Endothelial cell of umbilical vein (primary cell): ENCODE results near the gene ATP5PD. TPM values are rescaled to one million over a fixed set of nuclear protein-coding genes. Genes with fewer than 3 reads are reported as not detected.
A peak's percentile ranks its signal among the peaks of the same experiment; 100 is the strongest.

Experiments used
- BruUV-seq: library from RNA; stranded (reverse); fragments of 400-500 nt; replicated peaks from 2 replicates; lab custom pipeline; 2021; lab: Mats Ljungman, UMichigan
- CTCF ChIA-PET: fragments of 300-600, 350-600 bp; sonication (Branson Sonifier 250); formaldehyde crosslinking; loops from one replicate; lab custom pipeline; 2021; ENCODE audit warnings: antibody characterized with exemption, inconsistent platforms; lab: Charles Lee
- POLR2A ChIA-PET: fragments of 300-600, 350-600 bp; sonication (Branson Sonifier 250); formaldehyde crosslinking; loops from one replicate; lab custom pipeline; 2021; ENCODE audit warnings: antibody characterized with exemption, inconsistent platforms; lab: Charles Lee
- DNase-seq: peaks from one replicate; pipeline ENCODE4 v3.0.0-alpha.2; 2011; ENCODE audit warnings: low read depth, low spot score
- FAIRE-seq: peaks from 2 replicates; lab custom pipeline; 2011; peaks lifted over from hg19 to GRCh38; lab: Jason Lieb, UNC
- H2AFZ ChIP-seq: 2 replicates; pipeline ENCODE4 v1.6.0; 2012; ENCODE audit warnings: low read depth, low read length, control low read depth, inconsistent platforms
- H3K27ac ChIP-seq: 2 replicates; pipeline ENCODE4 v1.5.1; 2011; ENCODE audit warnings: low read depth, mild to moderate bottlenecking, control low read depth, low read length, moderate library complexity; ENCODE audit not compliant: insufficient read depth
- H3K27me3 ChIP-seq, 2 experiments: 2 replicates each; pipeline versions ENCODE4 v1.6.0 to v1.6.1; 2011; ENCODE audit warnings: low read length in 2 of 2, mixed read lengths in 1 of 2; ENCODE audit not compliant: control insufficient read depth in 2 of 2, insufficient read depth in 2 of 2
- H3K36me3 ChIP-seq, 2 experiments: 2 replicates in 1 of 2; 3 replicates in 1 of 2; pipeline ENCODE4 v1.5.1; 2011; ENCODE audit warnings: low read length in 2 of 2, mild to moderate bottlenecking in 1 of 2, moderate library complexity in 1 of 2; ENCODE audit not compliant: control insufficient read depth in 2 of 2, insufficient read depth in 2 of 2; ENCODE audit errors: extremely low read depth in 1 of 2
- H3K4me1 ChIP-seq: 3 replicates; pipeline ENCODE4 v1.5.1; 2011; ENCODE audit warnings: mild to moderate bottlenecking, low read length; ENCODE audit not compliant: control insufficient read depth, insufficient read depth; ENCODE audit errors: extremely low read depth
- H3K4me2 ChIP-seq: 2 replicates; pipeline ENCODE4 v1.6.1; 2011; ENCODE audit warnings: low read length, control low read depth, mixed read lengths; ENCODE audit not compliant: insufficient read depth
- H3K4me3 ChIP-seq, 3 experiments: fragments of 200-600 bp in 1 of 3; sonication (generic), shearing (Covaris generic) in 1 of 3; replicated peaks in 1 of 3; 2 replicates each; pipeline ENCODE4 v1.5.1; 2011 to 2016; ENCODE audit warnings: control low read depth in 3 of 3, low read length in 3 of 3, mild to moderate bottlenecking in 2 of 3, inconsistent platforms in 1 of 3, low read depth in 1 of 3, moderate library complexity in 1 of 3; ENCODE audit not compliant: insufficient read depth in 1 of 3
- H3K79me2 ChIP-seq: 2 replicates; pipeline ENCODE4 v1.6.0; 2012; ENCODE audit warnings: low read length, inconsistent platforms; ENCODE audit not compliant: control insufficient read depth, insufficient read depth
- H3K9ac ChIP-seq: replicated peaks from 2 replicates; pipeline ENCODE3; 2011; ENCODE audit warnings: low read length, control low read depth; ENCODE audit not compliant: insufficient read depth; ENCODE audit errors: extremely low read depth
- H3K9me1 ChIP-seq: replicated peaks from 3 replicates; pipeline ENCODE4 v1.6.0; 2011; ENCODE audit warnings: mild to moderate bottlenecking, low read length; ENCODE audit not compliant: control insufficient read depth, insufficient read depth; ENCODE audit errors: extremely low read depth
- H3K9me3 ChIP-seq: replicated peaks from 2 replicates; pipeline ENCODE4 v1.5.1; 2012; ENCODE audit warnings: low read length, inconsistent platforms; ENCODE audit not compliant: control insufficient read depth, insufficient read depth
- H4K20me1 ChIP-seq: replicated peaks from 2 replicates; pipeline ENCODE3; 2011; ENCODE audit warnings: mild to moderate bottlenecking, low read length; ENCODE audit not compliant: control insufficient read depth, insufficient read depth; ENCODE audit errors: extremely low read depth
- GATA2 ChIP-seq: IDR thresholded peaks from 2 replicates; pipeline ENCODE4 v1.7.0; 2011; ENCODE audit warnings: low read depth, mild to moderate bottlenecking, moderate library complexity, mixed read lengths, low read length; ENCODE audit not compliant: insufficient read length, insufficient read depth
- POLR2A ChIP-seq: IDR thresholded peaks from 2 replicates; pipeline ENCODE4 v1.6.1; 2012; ENCODE audit warnings: low read depth, mild to moderate bottlenecking, control low read depth, low read length
- POLR2AphosphoS5 ChIP-seq: IDR thresholded peaks from 2 replicates; pipeline ENCODE4 v1.6.1; 2012; ENCODE audit warnings: low read depth, mild to moderate bottlenecking, control low read depth, low read length, moderate library complexity; ENCODE audit not compliant: insufficient read depth
- dilution Hi-C: fragments of 300-500 bp; cut with MboI; formaldehyde crosslinking; loops from one replicate; pipeline ENCODE4 v1.15.0; 2019; ENCODE audit warnings: low sequenced_read_pairs; ENCODE audit not compliant: extremely low pct_ligation_motif_present
- intact Hi-C: fragments of 100-400 bp; cut with micrococcal nuclease; formaldehyde crosslinking; loops from one replicate; pipeline ENCODE4 v1.10.0; 2022
- polyA plus RNA-seq, 4 experiments: library from polyadenylated mRNA; depleted of rRNA in 3 of 4; stranded (reverse) in 3 of 4; unstranded in 1 of 4; fragments of >200 nt; gene quantifications; 2 replicates each; pipeline versions ENCODE4 v1.2.1 to v1.2.3, GENCODE V29; 2011 to 2012; ENCODE audit warnings: missing spikeins in 1 of 4
- total RNA-seq: library from RNA; stranded (reverse); gene quantifications from 2 replicates; pipeline ENCODE4 v1.2.3, GENCODE V29; 2021
- TF ChIP-seq, protein P1 (sequence below), 2 donors: IDR thresholded peaks; 1 replicate in 1 of 2; 2 replicates in 1 of 2; pipeline ENCODE4 v1.5.1; 2011; ENCODE audit warnings: low read length in 2 of 2, mild to moderate bottlenecking in 2 of 2, moderate library complexity in 2 of 2, control low read depth in 1 of 2, inconsistent platforms in 1 of 2, low read depth in 1 of 2; ENCODE audit not compliant: insufficient read depth in 1 of 2; ENCODE audit errors: extremely low read depth in 1 of 2

Gene ATP5PD
- total and polyA plus RNA-seq, 2 donors (not counting 3 experiments of a cell fraction or from before 2014, with no cell fraction given): 182 to 200 TPM

DNA sequence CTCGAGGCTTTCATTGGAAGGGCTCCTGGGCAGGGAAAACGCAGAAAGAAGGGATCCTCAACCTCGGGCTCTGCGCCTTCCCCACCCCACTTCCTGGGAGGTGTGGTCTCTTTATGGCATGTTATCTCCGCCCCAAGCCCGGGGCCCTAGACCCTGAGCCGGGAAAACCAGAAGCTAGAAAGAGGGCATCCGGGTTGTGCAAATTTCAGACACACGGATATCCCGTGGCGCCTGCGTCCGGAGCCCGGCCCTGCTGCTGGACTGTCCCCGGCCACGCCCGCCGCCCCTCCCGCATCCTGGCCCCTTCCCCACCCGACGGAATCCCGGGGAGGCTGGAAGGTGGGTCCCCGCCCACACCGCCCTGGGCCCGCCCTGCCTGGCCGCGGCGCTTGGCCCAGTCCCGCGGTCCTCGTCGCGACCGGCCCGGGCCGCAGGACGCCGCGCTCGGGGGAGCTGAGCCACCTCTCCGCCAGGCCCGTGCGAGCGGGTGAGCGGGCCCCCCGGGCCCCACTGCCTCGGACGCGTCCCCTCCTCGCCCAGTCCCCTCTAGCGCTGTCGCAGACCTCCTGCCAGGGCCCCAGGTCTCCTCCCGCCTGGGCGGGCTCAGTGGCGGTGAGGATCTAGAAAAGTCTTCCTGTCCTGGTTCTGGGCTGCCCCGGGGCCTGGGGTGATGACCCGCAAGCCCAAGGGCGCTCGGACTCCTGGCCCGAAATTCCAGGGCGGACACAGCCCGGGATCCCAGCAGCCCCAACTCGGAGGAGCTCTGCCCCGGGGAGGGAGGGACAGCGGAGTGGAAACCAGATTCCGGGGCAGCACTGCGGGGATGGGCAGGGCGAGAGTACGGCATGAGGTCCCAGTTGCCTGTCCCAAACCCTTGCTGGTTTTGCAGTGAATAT, 41.0 kb upstream of the ATP5PD start, which contains the start of gene SLC16A5:
Gene SLC16A5, plus strand, starts transcription at position 397 of the 896 bp plus-strand sequence. CDS start 5,683 bp downstream, outside the sequence.
- POLR2A ChIA-PET: interaction anchor here (0.6 to 1.1 kb wide), 5 partner anchors 9 to 1473 kb away, joined by 3 to 9 read pairs (median 5); no protein-coding TSS in a partner anchor
- no peaks in the 10 kb centered on the region for H3K36me3 ChIP-seq
- TSS peak; percentile 64 for BruUV-seq
- H3K4me1 ChIP-seq: peaks cover 42% of the 10 kb centered on the region
- peak; percentile 81 for DNase-seq
- no peaks in the 10 kb centered on the region for H3K79me2 ChIP-seq
- CTCF ChIA-PET: interaction anchor here (1.1 to 4.1 kb wide), 9 partner anchors 10 to 126 kb away, joined by 3 to 35 read pairs (median 8); no protein-coding TSS in a partner anchor
- no peaks in the 10 kb centered on the region for H4K20me1 ChIP-seq
- no peaks in the 10 kb centered on the region for H3K9me1 ChIP-seq
- H3K27ac ChIP-seq: peak within 1 kb of the TSS; percentile 88
- TF ChIP-seq POLR2AphosphoS5 (peak; percentile 96), GATA2 (peak; percentile 12), POLR2A (peak; percentile 74)
- TF ChIP-seq, protein P1, sequence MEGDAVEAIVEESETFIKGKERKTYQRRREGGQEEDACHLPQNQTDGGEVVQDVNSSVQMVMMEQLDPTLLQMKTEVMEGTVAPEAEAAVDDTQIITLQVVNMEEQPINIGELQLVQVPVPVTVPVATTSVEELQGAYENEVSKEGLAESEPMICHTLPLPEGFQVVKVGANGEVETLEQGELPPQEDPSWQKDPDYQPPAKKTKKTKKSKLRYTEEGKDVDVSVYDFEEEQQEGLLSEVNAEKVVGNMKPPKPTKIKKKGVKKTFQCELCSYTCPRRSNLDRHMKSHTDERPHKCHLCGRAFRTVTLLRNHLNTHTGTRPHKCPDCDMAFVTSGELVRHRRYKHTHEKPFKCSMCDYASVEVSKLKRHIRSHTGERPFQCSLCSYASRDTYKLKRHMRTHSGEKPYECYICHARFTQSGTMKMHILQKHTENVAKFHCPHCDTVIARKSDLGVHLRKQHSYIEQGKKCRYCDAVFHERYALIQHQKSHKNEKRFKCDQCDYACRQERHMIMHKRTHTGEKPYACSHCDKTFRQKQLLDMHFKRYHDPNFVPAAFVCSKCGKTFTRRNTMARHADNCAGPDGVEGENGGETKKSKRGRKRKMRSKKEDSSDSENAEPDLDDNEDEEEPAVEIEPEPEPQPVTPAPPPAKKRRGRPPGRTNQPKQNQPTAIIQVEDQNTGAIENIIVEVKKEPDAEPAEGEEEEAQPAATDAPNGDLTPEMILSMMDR (IDR thresholded peaks at IDR 0.05; ENCODE audit: extremely low read depth in 1 of 2, insufficient read depth in 1 of 2, low read depth in 1 of 2, low read length in 2 of 2): no peak
- intact Hi-C loops: loop anchor here (1.0 to 2.0 kb wide), 5 partner anchors 8 to 53 kb away; partner anchors contain the start of gene ATP5PD
- no peaks in the 10 kb centered on the region for H3K27me3 ChIP-seq
- no peaks in the 10 kb centered on the region for H3K9me3 ChIP-seq
- dilution Hi-C loops: no loop called here
- peak; percentile 97 for FAIRE-seq
- H2AFZ ChIP-seq: peak within 1 kb of the TSS; percentile 61
- peak within 1 kb of the TSS; percentile 33 for H3K4me2 ChIP-seq
- peak within 1 kb of the TSS; percentile 86 for H3K9ac ChIP-seq
- H3K4me3 ChIP-seq: peak within 1 kb of the TSS; percentile 23 to 52 (median 46)
